GF-D8 (cell line): ENCODE data around the gene DUSP2.

Source experiments
- DNase-seq: peaks from one replicate; lab custom pipeline; 2025; lab: John Stamatoyannopoulos, UW

Gene DUSP2

DNA sequence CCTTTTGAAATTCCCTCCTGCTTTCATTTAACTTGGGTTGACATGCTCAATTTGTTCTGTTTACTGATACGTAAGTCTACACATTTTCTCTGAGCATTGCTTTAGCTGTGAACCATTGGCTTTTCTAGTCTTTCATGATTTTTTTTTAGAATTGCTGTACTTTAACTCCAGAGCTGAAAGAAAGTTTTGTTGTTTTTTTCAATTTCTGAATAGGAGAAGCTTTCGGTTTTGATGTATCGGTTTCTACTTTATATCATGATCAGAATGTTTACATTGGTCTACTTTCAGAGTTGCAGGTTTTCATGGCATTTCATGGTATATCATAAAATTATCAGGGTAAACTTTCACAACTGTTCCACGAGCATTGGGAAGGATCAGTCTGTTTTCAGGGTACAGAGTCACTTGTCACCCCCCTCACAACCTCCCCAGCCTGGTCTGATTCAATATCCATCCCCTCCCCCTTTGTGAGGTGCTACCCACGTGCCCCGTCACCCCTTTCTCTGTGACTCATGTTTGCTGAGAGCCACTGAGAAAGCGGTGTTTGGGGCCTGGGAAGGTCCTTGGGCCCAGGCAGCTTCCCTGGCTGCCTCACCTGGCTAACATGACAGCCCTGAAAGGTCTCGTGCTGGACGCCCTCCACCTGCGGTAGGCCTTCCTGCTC, 14.0 kb downstream of the DUSP2 start:
- DNase-seq = no peak

GRCh38 chr2:96130483-96130882, 14.8 kb downstream of the DUSP2 start:
- DNase-seq = no peak

DNA sequence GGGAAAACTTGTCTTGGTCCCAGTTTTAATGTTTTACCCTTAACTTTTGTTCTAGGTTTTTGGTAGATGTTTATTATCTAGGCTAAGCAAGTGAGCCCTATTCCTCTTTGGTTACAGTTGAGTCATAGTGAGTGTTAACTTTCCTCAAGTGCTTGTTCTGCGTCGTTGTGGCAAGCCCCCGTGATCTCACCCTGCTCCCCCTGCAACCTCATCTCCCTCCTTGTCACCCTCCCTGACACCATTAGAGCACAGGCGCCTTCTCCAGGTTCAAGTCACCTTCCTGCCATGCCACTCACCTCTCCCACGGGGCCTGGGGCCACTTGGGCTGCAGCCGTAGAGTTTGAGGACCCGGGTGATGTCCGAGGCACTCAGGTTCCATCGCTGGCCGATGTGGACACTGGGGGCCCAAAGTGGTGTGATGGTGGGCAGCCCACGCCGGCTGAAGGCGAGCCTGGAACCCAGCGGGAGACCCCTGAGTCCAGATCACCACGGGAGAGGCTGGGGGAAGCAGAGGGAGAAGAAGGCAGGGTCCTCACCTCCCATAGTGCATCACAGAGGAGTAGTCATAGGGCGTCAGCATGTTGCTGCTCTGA, 15.6 kb downstream of the DUSP2 start:
- no peak for DNase-seq

GRCh38 chr2:96128456-96128855, 16.8 kb downstream of the DUSP2 start:
- no peak for DNase-seq

- no peak for DNase-seq
Measured at GRCh38 chr2:96124406-96125265, 20.6 kb downstream of the DUSP2 start.

GRCh38 chr2:96123936-96124335, 21.3 kb downstream of the DUSP2 start:
- no peak for DNase-seq

GRCh38 chr2:96123290-96123689, 21.9 kb downstream of the DUSP2 start:
- DNase-seq = no peak

DNA sequence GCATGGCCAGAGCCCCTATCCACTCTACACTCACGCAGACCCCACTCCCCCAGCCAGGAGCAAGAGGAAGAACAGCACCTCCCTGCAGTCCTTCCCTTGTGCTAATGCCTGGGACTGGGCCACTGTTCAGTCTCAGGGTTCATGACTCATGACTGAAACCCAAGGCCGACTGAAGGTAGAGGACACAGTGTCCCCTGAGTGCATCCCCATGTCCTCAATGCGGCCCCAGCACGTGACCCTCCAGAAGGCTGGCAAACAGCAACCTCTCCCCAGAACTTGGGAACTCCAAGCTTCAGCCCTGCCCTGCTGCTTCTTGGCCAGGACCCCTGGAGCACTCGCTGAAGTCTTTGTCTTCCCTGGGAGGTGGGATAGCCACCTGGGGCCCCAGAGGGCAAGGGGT, 22.8 kb downstream of the DUSP2 start:
- no peak for DNase-seq

DNA sequence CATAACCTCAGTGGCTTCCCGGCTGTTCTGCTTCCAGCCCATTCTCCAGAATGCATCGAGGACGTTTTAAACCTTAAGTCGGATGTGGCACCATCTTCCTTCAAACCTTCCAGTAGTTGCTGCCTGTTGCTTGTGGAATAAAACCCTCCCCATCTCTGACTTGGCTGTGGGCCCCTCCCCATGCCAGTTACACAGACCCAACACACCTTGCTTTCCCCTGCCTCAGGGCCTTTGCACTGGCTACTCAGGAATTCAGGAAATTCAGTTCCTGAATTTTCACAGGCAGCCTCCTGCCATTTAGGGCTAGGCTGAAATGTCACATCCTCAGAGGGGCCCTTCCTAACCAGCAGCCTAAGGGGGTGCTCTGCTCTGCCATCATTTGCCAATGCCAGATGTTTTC, 23.8 kb downstream of the DUSP2 start:
- no peak for DNase-seq

DNA sequence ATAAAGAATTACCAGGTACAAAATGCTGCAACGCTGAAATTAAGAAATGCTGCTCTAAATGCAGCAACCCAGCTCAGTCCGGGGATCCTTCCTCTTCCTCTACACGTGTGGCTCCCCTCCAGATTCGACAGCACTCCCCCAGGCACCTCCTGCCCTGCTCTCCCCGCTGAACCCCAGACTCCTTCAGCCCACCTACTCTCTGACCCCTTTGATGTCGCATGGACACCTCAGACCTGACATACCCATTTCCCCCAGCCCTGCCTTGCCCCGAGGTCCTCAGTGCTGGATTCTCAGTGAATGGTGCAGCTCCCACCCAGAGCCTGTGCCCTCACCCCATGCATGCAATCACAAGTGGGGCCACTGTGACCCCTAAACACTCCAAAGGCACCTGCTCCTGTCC, 24.2 kb downstream of the DUSP2 start:
- no peak for DNase-seq

DNA sequence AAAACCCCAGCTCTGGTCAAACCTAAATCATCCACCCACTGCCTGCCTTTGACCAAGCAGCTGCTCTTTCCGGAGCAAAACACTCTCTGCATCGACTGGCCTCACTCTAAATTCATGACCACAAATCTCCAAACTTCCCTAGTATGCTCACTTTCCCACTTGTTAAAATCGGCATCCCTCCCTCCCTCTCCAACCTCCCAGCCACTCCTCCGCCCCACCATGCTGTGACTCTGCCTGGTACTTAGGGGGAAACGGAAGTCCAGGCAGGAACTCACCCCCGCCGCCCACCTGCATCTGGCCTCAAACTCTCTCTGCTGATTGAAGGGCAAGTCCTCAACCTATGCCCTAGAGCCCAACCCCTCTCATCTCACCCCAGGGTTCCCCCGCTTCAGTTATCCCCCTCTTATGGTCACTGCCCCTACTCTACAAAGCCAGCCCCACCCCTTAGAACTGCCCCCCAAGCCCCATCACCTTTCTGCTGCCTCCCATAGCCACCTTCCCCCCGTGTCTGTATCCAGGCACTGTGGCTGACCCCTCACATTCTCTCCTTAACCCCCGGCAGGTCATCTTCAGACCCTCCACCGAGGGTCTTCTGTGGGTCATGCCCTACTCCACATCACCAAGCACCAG, 25.0 kb downstream of the DUSP2 start:
- no peak for DNase-seq

- no peak for DNase-seq
Measured at GRCh38 chr2:96119389-96119751, 25.9 kb downstream of the DUSP2 start.

DNA sequence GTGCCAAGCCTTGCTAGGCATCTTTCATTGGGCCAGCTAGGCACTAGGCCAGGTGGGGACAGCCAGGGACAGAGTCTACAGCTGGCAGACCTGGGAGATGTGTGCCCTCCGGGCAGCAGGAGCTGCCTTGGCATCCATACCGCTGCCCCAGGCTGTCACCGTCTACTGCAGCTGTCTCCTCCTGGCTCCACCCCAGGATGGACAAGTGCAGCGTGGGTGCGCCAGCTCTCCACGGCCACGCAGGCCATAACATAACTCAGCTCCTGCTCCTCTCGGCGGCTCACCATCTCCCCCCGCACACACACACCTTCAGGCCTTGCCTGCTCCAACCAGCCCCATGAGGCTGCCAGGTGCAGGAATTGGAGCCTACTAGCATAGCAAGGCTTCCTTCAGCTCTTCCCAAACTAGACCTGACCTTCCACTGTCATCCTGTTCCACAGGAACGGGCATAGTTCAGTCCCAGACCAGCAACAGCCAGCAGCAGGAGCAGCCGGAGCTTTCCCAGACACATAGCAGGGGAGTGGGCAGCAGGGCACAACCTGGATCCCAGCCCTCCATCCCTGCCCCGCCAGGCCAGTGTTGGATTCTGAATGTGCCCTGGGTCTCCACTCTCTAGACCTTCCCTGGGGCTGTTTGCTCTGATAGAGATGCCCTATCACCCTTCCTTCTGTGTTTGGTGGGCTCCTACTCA, 26.4 kb downstream of the DUSP2 start:
- no peak for DNase-seq

GRCh38 chr2:96117701-96118588, 27.3 kb downstream of the DUSP2 start:
- DNase-seq = no peak

DNA sequence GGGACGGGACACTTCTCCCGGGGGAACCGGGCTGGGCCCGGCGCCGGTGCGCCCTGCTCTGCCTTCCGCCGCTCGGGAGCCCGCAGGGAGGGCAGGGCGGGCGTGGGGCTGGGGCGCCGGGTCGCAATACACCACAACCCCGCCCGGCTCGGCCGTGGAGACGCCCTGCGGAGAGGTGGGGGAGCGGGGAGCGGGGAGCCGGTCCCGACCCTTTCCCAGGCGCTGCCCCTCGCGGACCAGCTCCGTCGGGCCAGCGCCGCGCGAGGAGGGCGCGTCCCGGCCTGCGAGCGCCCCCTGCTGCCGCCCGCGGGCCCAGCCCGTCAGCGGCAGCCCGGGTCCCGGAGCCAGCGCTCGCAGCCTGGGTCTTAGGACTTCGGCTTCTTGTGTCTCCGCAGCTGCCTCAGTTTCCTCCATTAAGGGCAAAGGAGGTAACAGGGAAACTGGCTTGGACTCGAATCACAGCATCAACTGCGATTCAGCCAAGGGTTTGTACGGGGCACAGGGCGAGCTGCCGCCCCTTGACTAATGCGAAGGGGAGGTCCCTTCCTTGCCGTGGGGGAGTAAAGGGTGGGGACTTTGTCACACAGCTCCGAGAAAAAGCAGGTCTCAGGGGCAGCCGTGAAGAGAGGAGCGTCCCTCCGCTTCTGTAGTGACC, 28.2 kb downstream of the DUSP2 start:
- no peak for DNase-seq

GRCh38 chr2:96116424-96116878, 28.8 kb downstream of the DUSP2 start, which contains the start of gene ADRA2B:
Gene ADRA2B, minus strand, starts transcription at chr2:96116571. Its CDS starts 422 bp downstream, at chr2:96116149.
- no peak for DNase-seq

- no peak for DNase-seq
Measured at GRCh38 chr2:96115631-96116423, 29.4 kb downstream of the DUSP2 start.

- no peak for DNase-seq
Measured at GRCh38 chr2:96114903-96115581, 30.2 kb downstream of the DUSP2 start.

GRCh38 chr2:96114546-96114902, 30.7 kb downstream of the DUSP2 start:
- DNase-seq = no peak
